GM21825 (cell line): ENCODE data around the gene GMFB.

ENCODE experiments used
- ATAC-seq: cut with Tn5 transposase; IDR thresholded peaks from one replicate; pipeline ENCODE4 v1.9.1; 2021; ENCODE audit warnings: mild to moderate bottlenecking, moderate library complexity; ENCODE audit not compliant: unreplicated experiment

Gene GMFB

GRCh38 chr14:54435500-54435981 lies 53.2 kb downstream of the GMFB start:
- no peak for ATAC-seq

- ATAC-seq = no peak
Observed at GRCh38 chr14:54428527-54428926, 60.3 kb downstream of the GMFB start.

- no peak for ATAC-seq
Observed at GRCh38 chr14:54427871-54428270, 60.9 kb downstream of the GMFB start.

GRCh38 chr14:54425537-54426274 lies 63.1 kb downstream of the GMFB start:
- ATAC-seq = no peak

- ATAC-seq = no peak
Observed at GRCh38 chr14:54425068-54425467, 63.7 kb downstream of the GMFB start.
